Spinal cord (tissue), 10 donors: ENCODE data around the gene GSKIP. TPM values are rescaled to one million over a fixed set of nuclear protein-coding genes. Genes with fewer than 3 reads are reported as not detected.

Experiments
- DNase-seq, 6 donors: peaks; one replicate each; pipeline versions ENCODE4 v3.0.0 to v3.0.0-alpha.2; 2013 to 2015; ENCODE audit warnings: low spot score in 6 of 6, low read depth in 4 of 6
- H3K27ac ChIP-seq: one replicate; pipeline ENCODE4 v1.5.1; 2013; ENCODE audit warnings: low read depth, low read length, control low read depth
- H3K27me3 ChIP-seq: one replicate; pipeline ENCODE4 v1.6.1; 2013; ENCODE audit warnings: low read length; ENCODE audit not compliant: control insufficient read depth, insufficient read depth
- H3K36me3 ChIP-seq: one replicate; pipeline ENCODE4 v1.6.1; 2013; ENCODE audit warnings: low read length; ENCODE audit not compliant: control insufficient read depth, insufficient read depth
- H3K4me1 ChIP-seq: one replicate; pipeline ENCODE4 v1.6.1; 2013; ENCODE audit warnings: low read length; ENCODE audit not compliant: control insufficient read depth, insufficient read depth
- H3K4me3 ChIP-seq: one replicate; pipeline ENCODE4 v1.5.1; 2013; ENCODE audit warnings: low read depth, low read length, control low read depth
- H3K9me3 ChIP-seq: one replicate; pipeline ENCODE4 v1.6.1; 2013; ENCODE audit warnings: low read length; ENCODE audit not compliant: control insufficient read depth, insufficient read depth
- WGBS: methylation state at CpG from one replicate; pipeline ENCODE4 v1.1.5; 2013; ENCODE audit warnings: missing lambda C conversion rate; ENCODE audit not compliant: insufficient coverage; 5-methylcytosine and 5-hydroxymethylcytosine counted together
- polyA plus RNA-seq, 2 donors: library from polyadenylated mRNA; unstranded; fragments of 120-200 nt; gene quantifications; one replicate each; pipeline ENCODE4 v1.2.1, GENCODE V29; 2013; ENCODE audit not compliant: insufficient read length in 2 of 2
- total RNA-seq, 2 donors: library from RNA; depleted of rRNA in 1 of 2; stranded (reverse); fragments of 120-200 nt in 1 of 2; fragments of >200 nt in 1 of 2; gene quantifications; one replicate each; pipeline versions ENCODE4 v1.2.3 to v1.2.4, GENCODE V29; 2013 to 2014
- donor health status: healthy.

Gene GSKIP
- total and polyA plus RNA-seq, 4 donors = 20.1 to 41.7 (median 23.3) TPM

DNA sequence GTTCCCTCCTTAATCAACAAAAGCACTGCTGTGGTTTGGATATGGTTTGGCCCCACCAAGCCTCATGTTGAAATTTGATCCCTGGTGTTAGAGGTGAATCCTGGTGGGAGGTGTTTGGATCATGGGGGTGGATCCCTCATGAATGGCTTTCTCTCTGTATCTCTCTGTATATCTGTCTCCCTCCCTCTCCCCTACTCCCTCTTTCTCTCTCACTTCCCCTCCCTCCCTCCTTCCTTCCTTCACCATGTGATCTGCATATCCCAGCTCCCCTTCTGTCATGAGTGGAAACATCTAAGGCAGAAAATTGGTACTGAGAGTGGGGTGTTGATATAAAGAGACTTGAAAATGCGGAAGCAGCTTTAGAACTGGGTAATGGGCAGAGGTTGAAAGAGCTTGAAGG, 5.2 kb downstream of the GSKIP start:
- Histone ChIP-seq H3K27me3 (no peaks in the 10 kb centered on the region), H3K27ac (no peak overlapping the region), H3K4me1 (peaks cover 8% of the 10 kb centered on the region), H3K36me3 (no peaks in the 10 kb centered on the region), H3K9me3 (no peaks in the 10 kb centered on the region), H3K4me3 (no peak overlapping the region)
- WGBS = 100% methylated on average over 1 of the region's 1 CpG
- no peak for DNase-seq

DNA sequence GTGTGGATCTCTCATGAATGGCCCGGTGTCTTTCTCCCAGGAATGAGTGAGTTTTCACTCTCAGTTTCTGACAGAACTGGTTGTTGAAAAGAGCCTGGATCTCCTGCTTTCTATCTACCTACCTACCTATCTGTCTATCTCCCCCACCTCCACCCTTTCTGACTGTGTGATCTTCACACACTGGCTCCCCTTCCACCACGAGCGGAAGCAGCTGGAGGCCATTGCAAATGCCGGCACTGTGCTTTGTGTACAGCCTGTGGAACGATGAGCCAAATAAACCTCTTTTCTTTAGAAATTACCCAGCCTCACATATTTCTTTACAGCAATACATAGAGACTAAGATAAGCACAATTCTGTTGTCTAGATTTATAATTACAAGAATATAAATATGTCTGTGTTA, 7.2 kb downstream of the GSKIP start:
- no peaks in the 10 kb centered on the region for H3K27me3 ChIP-seq
- no peak for DNase-seq
- H3K9me3 ChIP-seq = peaks cover 2% of the 10 kb centered on the region
- H3K4me3 ChIP-seq = no peak overlapping the region
- H3K36me3 ChIP-seq = no peaks in the 10 kb centered on the region
- H3K27ac ChIP-seq = no peak overlapping the region
- no peaks in the 10 kb centered on the region for H3K4me1 ChIP-seq
- WGBS = no CpG with 5 or more reads among the region's 5 CpGs

DNA sequence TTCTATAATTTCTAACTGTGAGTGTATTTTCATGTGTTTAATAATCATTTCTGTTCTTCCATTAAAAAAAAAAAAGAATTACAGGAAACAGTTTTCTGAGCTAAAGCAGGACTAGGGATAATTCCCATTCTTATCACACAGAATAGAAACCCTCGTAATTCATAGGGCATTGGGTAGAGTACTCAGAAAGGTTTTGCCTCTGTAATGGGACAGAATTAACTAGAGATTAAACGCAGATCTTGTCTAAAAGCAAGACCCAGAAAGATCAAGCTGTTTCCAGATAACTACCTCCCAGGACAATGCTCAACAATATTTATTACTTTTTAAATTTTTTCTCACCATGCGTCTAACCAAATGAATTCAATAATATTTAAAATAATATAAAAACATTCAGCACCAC, 10.2 kb downstream of the GSKIP start:
- no peaks in the 10 kb centered on the region for H3K36me3 ChIP-seq
- H3K27ac ChIP-seq = no peak overlapping the region
- H3K27me3 ChIP-seq = no peaks in the 10 kb centered on the region
- no peak overlapping the region for H3K4me3 ChIP-seq
- H3K4me1 ChIP-seq = no peaks in the 10 kb centered on the region
- no peak for DNase-seq
- WGBS = no CpG with 5 or more reads among the region's 3 CpGs
- peaks cover 2% of the 10 kb centered on the region for H3K9me3 ChIP-seq

DNA sequence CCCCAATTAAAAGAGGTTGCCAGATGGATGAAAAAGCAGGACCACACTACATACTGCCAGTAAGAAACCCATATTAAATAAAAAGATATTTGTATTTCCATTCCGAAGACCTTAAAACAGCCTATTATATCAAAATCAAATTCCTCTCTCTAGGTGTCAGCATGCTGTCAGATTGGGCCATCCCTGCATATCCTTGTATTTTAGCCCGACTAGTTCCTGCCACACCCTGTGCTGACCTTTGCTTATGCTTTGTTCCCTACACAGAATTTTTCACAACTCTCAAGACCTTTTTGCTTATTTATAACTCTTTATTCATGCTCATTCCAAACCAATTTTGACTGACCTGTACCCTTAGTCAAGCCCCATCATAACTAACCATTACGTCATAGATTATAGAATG, 12.8 kb downstream of the GSKIP start:
- no peaks in the 10 kb centered on the region for H3K36me3 ChIP-seq
- H3K9me3 ChIP-seq = peaks cover 2% of the 10 kb centered on the region
- DNase-seq = no peak
- no peaks in the 10 kb centered on the region for H3K27me3 ChIP-seq
- H3K4me3 ChIP-seq = no peak overlapping the region
- 92% methylated on average over 2 of the region's 3 CpGs for WGBS
- no peaks in the 10 kb centered on the region for H3K4me1 ChIP-seq
- no peak overlapping the region for H3K27ac ChIP-seq

DNA sequence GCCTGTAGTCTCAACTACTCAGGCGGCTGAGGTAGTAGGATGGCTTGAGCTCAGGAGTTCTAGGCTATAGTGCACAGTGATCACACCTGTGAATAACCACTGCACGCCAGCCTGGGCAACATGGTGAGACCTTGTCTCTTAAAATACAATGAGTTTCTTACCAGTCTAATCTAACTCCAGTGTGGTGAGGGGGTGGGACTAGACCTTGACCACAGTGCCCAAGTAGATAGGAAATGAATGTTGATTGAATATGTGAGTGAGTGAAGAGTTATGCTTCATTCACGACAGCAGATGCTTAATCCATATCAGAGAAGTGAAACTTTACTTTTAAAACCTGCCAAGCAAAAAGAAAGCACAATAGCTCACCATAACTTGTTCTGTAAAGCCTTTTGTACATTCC, 17.4 kb downstream of the GSKIP start:
- Histone ChIP-seq H3K27ac (no peak overlapping the region), H3K36me3 (no peaks in the 10 kb centered on the region), H3K27me3 (no peaks in the 10 kb centered on the region), H3K4me3 (no peak overlapping the region), H3K9me3 (no peaks in the 10 kb centered on the region), H3K4me1 (no peaks in the 10 kb centered on the region)
- WGBS = 83% methylated on average over 1 of the region's 3 CpGs
- DNase-seq = no peak

DNA sequence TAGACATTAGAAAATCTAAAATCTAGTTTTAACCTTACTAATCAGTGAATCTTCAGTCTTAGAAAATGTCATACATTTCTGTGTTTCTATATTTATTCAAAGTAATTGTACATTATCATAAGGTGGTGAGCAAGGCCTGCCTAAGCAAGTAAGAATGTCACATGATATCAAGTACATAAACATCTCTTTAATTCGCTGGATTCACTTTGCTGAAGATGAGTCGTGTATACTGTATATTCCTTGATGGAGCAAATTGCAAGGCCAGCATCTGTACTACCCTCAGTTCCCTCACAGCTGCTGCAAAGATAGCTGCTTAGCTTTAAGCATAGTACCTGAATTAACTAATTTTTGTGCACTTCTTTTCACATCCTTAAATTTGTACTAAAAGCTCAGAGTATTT, 20.1 kb downstream of the GSKIP start:
- Histone ChIP-seq H3K4me3 (no peak overlapping the region), H3K4me1 (no peaks in the 10 kb centered on the region), H3K36me3 (no peaks in the 10 kb centered on the region), H3K9me3 (no peaks in the 10 kb centered on the region), H3K27ac (no peak overlapping the region), H3K27me3 (no peaks in the 10 kb centered on the region)
- no peak for DNase-seq
- 100% methylated on average over 1 of the region's 2 CpGs for WGBS

DNA sequence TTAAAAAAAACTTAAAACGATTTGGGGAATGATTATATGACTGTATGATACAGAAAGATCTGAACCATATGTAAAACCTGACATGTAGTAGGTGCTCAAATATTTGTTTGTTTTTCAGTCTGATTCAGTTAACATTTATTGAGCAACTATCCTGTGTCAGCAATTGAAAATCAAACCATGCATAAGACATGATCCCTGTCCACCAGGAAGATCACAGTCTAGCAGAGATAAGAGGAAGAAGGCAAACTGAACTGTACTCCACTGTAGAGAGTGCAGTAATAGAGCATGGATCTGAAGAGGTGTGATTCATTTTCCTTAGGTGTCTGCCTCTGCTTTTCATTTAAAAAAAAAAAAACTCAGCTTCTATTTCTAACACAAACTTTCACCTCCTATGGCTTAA, 20.7 kb downstream of the GSKIP start:
- WGBS = no CpG with 5 or more reads among the region's 1 CpG
- Histone ChIP-seq H3K4me3 (no peak overlapping the region), H3K4me1 (no peaks in the 10 kb centered on the region), H3K27me3 (no peaks in the 10 kb centered on the region), H3K36me3 (no peaks in the 10 kb centered on the region), H3K9me3 (no peaks in the 10 kb centered on the region), H3K27ac (no peak overlapping the region)
- DNase-seq = no peak

DNA sequence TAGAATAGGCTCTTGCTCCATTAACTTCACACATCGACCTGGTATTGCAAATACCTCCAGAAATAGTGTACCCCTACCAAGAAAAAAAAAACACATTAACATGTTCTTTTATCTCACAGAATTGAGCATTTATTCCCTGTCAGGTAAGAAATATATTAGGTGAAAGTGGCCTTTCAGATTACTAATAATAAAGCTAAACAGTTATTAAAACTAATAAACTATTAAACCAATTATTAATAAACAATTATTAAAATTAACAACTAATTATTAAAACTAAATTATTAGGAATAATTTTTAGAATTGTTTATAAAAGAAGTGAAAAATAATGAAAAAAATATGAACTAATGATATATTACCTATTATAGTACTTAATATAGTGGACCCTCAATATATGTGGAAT, 21.4 kb downstream of the GSKIP start:
- DNase-seq = no peak
- H3K27ac ChIP-seq = no peak overlapping the region
- H3K9me3 ChIP-seq = no peaks in the 10 kb centered on the region
- no peaks in the 10 kb centered on the region for H3K36me3 ChIP-seq
- H3K4me1 ChIP-seq = no peaks in the 10 kb centered on the region
- no peak overlapping the region for H3K4me3 ChIP-seq
- WGBS = no CpG with 5 or more reads among the region's 1 CpG
- no peaks in the 10 kb centered on the region for H3K27me3 ChIP-seq

DNA sequence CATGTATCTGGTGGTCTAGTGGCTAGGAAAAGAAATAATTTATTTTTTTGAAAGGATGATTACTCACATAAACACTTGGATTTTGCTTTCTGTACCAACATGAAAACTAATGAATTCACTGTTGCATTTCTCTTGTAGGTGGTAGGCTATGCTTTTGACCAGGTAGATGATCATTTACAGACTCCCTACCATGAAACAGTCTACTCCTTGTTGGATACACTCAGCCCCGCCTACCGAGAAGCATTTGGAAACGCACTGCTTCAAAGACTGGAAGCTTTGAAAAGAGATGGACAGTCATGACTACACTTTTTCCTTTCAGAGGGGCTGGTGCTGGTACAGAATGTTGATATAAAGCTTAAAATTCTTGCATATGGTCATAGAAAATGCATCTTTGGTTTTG, 22.1 kb downstream of the GSKIP start:
- DNase-seq = no peak
- 86% methylated on average over 2 of the region's 3 CpGs for WGBS
- no peak overlapping the region for H3K27ac ChIP-seq
- peaks cover under 1% of the 10 kb centered on the region for H3K4me1 ChIP-seq
- H3K27me3 ChIP-seq = no peaks in the 10 kb centered on the region
- H3K9me3 ChIP-seq = no peaks in the 10 kb centered on the region
- no peak overlapping the region for H3K4me3 ChIP-seq
- H3K36me3 ChIP-seq = no peaks in the 10 kb centered on the region

DNA sequence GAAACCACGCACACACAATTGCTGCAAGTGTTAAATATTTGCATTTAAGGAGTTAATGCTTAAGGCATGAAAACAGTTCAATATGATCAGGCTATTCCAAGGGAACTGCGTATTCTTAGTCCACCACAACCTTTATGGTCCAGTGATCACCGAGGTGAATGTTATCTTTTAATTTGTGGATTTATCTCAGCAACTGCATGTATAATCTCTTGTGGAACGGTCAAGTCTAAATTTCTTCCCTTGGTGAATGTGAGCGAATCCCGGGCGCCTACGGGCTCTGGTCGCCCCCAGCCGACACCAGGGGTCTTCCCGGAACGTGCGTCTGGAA, 27.6 kb downstream of the GSKIP start:
- Histone ChIP-seq H3K9me3 (no peaks in the 10 kb centered on the region), H3K4me1 (peaks cover 20% of the 10 kb centered on the region), H3K27ac (no peak overlapping the region), H3K36me3 (no peaks in the 10 kb centered on the region), H3K4me3 (peak overlapping the region; percentile 46), H3K27me3 (peaks cover 4% of the 10 kb centered on the region)
- under 1% methylated on average over 10 of the region's 13 CpGs for WGBS
- peak in 1 of 6 donors; percentile 19 for DNase-seq
